T1000 (cell line): Measurements from ENCODE around the gene TMEM150A.
A peak's percentile ranks its signal among the peaks of the same experiment; 100 is the strongest.
"Not testable (repeated sequence)": the region's sequence is repeated elsewhere in the genome, so short reads cannot be mapped to it uniquely, and the experiment has no call there.

Experiments
- DNase-seq: peaks from one replicate; lab custom pipeline; 2025; ENCODE audit warnings: mixed read lengths; lab: John Stamatoyannopoulos, UW

TMEM150A gene

GRCh38 chr2:85593023-85593422 lies 9.5 kb downstream of the TMEM150A start:
- no peak for DNase-seq

GRCh38 chr2:85592299-85592698 lies 10.2 kb downstream of the TMEM150A start:
- not testable (repeated sequence) for DNase-seq

- no peak for DNase-seq
Observed at GRCh38 chr2:85591563-85591962, 10.9 kb downstream of the TMEM150A start.

GRCh38 chr2:85590950-85591349 lies 11.5 kb downstream of the TMEM150A start:
- DNase-seq, result no peak

DNA sequence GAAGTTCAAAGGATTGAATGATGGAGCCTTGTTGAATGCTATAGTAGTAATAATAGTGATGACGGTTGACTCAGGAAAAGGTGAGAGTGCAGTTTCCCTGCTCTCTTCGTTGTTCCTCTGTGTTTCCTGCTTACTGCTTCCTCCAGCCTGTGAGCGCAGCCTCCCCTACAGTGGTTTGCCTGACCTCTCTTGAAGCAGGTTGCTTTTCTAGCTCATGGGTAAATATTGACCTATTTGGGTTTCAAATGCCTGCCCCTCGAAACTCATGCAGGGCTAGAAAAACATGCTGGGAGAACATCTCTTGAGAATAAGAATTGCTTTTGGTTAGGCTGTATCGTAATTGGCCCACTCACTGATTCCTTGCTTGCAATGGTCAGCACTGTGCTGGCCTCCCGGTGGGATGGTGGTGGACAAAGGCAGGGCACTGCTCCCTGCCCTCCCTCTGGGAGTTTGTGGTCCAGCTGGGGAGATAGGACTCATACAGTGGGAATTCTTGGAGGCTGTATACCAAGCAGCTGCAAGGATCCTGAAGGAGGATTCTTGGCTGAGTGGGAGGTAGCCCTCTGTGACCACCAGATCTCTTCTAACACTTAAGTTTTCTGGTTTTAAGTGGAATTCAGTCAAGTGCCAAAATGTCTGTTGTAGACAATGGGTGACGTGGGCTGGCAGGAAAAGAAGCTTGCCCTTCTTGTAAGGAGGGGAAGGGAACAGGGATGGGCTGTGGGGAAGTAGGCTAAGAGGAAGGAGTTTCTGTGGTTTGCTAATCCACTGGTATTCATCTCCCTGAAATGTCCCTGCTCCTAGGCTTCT lies 12.3 kb downstream of the TMEM150A start:
- DNase-seq, result no peak

- DNase-seq, result no peak
Observed at GRCh38 chr2:85589181-85589580, 13.3 kb downstream of the TMEM150A start.

- DNase-seq, result no peak
Observed at GRCh38 chr2:85588645-85589044, 13.9 kb downstream of the TMEM150A start.

DNA sequence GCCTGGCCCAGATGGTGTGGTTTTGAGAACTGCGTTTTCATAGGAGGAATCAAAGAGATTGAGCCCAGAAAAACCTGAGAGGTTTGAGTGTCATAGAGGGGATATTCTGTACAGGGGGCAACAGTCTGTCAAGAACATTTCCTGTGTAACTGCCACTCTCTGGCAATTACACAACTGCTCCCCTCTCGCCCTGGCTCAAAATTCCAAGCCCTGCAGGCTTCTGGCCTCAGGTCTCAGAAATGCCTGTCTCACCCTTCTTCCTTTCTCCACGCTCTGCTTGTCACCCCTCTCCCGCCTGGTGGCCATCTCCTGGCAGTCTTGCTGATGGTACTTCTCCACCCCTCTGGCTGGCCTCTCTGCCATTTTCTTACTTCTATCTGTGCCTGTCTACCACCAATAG lies 14.3 kb downstream of the TMEM150A start:
- DNase-seq, result no peak

DNA sequence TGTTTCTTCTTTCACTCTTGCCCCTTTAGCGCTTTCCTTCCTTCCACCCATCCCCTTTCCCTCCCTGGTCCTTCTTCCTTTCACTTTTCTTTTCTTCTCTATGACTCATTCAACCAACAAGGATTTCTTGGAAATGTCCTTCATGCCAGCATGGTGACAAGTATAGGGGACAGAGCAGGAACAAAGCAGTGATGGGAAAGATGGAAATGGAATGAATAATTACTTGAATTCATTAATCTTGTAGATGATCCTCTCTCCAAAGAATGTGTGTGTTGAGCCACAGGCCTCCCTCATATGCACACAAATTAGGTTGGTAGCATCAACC lies 16.8 kb downstream of the TMEM150A start:
- DNase-seq, result no peak

GRCh38 chr2:85584857-85585780 lies 17.4 kb downstream of the TMEM150A start:
- DNase-seq, result peak; percentile 32

GRCh38 chr2:85584354-85584856 lies 18.1 kb downstream of the TMEM150A start, which contains the start of gene VAMP5:
Gene VAMP5, plus strand, starts transcription at chr2:85584431. Its CDS starts 60 bp downstream, at chr2:85584491.
- no peak for DNase-seq

GRCh38 chr2:85583667-85584353 lies 18.7 kb downstream of the TMEM150A start:
- DNase-seq, result no peak

GRCh38 chr2:85582492-85582891 lies 20.0 kb downstream of the TMEM150A start:
- DNase-seq, result no peak

DNA sequence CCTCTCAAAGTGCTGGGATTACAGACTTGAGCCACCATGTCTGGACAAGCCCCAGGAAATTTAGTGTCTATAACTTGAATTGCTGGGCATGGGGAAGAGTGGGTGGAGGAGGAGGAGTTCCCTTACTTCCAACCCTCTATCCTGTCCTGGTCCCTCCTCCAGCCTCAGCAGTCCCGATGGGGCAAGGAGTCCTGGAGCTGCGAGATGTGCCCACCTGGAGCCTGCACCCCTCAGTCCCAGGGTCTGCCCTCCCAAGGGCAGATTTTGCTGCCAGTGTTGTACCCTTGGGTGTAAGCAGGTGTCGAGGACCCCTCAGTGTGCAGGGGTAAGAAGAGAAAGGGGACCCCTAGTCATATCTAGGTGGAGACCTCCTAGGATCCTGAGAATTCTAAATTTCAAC lies 22.3 kb downstream of the TMEM150A start:
- DNase-seq, result no peak

DNA sequence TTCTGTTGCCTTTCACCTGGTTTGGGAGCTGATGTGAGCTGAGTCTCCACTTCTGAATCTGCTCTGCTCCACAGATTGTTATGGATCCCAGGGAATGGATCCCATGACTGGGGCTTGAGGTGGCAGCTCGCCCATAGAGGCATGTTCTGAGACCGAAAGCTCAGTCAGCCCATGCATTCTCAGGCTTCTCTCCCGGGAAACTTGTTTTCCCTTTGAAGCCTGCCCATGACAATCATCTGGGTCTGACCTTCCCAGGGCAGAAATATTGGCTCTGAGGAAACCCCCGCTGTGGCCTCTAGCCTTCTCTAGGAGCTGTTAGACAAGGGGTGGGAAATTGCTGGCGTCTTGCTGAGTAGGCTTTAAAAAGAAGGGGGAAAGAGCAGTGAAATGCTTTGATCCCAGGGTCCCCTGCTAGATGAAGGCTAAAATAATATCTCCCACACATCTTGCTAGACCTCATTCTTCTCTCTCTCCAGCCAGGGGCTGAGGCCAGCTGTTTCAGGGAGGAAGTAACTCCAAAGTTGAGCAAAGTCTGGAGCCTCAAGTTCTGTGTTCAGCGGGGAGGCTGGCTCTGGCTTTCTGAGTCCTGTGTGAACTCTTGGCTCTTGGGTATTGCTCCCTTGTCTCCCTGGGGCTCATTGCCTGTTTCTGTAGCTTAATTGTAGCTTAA lies 23.1 kb downstream of the TMEM150A start:
- DNase-seq, result no peak

GRCh38 chr2:85578243-85579180 lies 24.0 kb downstream of the TMEM150A start:
- DNase-seq, result no peak

GRCh38 chr2:85577386-85578242 lies 24.9 kb downstream of the TMEM150A start, which contains the start of gene VAMP8:
Gene VAMP8, plus strand, starts transcription at chr2:85577586. Its CDS starts 61 bp downstream, at chr2:85577647.
- DNase-seq, result no peak

DNA sequence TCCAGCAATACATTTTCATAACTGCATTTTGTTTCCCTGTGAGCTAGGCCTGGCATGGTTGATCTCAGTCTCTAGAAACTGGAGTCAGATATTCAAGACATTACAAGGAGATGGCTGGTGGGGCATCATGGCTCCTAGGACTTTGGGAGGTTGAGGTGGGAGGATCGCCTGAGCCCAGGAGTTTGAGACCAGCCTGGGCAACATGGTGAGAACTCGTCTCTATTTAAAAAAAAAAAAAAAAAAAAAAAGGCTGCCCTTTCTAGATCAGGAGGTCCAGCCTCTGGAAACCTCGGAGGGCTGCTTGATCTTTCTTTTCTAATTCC lies 25.5 kb downstream of the TMEM150A start:
- no peak for DNase-seq

DNA sequence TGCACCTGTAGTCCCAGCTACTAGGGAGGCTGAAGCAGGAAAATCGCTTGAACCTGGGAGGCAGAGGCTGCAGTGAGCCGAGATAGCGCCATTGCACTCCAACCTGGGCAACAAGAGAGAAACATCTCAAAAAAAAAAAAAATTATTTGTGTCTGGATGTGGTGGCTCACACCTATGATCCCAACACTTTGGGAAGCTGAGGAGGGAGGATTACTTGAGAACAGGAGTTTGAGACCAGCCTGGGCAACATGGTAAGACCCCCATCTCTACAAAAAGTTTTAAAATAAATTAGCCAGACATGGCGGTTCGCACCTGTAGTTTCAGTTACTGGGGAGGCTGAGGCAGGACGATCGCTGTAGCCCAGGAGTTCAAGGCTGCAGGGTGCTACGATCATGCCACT lies 26.8 kb downstream of the TMEM150A start:
- no peak for DNase-seq

- DNase-seq, result no peak
Observed at GRCh38 chr2:85566265-85566664, 36.2 kb downstream of the TMEM150A start.
